GM12801 (cell line): ENCODE measurements around the gene CLRN1.

ENCODE experiments used
- TF ChIP-seq, protein P1 (sequence below): IDR thresholded peaks from one replicate; pipeline ENCODE4 v1.5.1; 2011; ENCODE audit warnings: control low read depth; ENCODE audit not compliant: insufficient read length; ENCODE audit errors: extremely low read depth

The CLRN1 gene

DNA sequence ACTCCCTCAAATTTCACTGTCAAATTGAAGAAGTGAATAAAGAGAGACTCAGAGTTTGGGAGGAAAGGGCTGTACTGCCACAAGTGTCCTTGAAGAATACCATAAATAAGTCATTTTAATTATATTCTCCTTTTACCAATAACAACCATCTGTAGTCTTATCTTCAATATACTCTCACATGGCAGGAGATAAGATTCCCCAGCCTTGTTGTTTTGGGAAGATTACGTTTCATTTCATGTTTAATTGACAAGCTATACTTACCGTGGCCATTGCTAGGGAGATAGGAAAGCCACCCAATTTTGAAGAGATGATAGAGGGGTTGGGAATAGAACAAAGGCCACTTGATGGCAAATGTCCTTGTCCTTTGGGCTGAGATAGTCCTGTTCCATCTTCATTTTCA lies 69.5 kb downstream of the CLRN1 start:
- TF ChIP-seq, protein P1, sequence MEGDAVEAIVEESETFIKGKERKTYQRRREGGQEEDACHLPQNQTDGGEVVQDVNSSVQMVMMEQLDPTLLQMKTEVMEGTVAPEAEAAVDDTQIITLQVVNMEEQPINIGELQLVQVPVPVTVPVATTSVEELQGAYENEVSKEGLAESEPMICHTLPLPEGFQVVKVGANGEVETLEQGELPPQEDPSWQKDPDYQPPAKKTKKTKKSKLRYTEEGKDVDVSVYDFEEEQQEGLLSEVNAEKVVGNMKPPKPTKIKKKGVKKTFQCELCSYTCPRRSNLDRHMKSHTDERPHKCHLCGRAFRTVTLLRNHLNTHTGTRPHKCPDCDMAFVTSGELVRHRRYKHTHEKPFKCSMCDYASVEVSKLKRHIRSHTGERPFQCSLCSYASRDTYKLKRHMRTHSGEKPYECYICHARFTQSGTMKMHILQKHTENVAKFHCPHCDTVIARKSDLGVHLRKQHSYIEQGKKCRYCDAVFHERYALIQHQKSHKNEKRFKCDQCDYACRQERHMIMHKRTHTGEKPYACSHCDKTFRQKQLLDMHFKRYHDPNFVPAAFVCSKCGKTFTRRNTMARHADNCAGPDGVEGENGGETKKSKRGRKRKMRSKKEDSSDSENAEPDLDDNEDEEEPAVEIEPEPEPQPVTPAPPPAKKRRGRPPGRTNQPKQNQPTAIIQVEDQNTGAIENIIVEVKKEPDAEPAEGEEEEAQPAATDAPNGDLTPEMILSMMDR: no peak

DNA sequence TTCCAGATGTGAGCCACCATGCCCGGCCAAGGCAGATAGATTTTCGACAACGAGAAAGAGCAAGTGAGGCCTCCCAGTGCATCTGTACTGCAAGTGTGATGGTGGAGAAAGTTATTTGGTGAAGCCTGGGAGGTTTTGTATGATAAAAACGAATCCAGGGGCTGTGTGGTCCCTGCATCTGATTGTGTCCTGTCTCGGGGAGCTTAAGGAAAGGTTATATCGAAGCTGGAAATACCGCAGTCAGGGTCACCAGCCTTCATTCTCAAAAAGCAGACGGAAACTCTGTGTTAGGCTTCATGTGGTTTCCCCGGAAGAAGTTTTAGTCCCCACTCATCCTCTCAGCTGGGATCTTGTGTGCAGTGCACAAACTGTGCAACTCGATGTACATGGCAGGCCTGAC lies 70.7 kb downstream of the CLRN1 start:
- TF ChIP-seq, protein P1: no peak

DNA sequence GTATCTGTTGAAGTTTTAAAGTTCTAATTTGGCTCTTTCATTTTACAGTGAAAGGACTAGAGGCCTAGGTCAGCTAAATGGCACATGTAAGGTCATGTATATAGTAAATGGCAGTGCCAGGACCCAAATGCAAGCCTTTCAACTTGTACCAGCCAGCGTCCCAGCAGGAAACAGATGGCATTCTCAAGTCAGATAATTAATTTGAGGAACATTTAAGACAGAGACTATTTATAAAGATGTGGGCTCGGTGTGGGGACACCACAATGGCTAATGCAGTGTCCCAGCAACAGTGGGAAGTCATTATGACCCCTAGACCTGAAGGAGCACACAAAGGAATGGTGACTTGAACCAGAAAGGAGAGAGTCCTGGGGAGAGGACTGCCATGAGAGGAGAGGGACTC lies 73.4 kb downstream of the CLRN1 start:
- TF ChIP-seq, protein P1: no peak

DNA sequence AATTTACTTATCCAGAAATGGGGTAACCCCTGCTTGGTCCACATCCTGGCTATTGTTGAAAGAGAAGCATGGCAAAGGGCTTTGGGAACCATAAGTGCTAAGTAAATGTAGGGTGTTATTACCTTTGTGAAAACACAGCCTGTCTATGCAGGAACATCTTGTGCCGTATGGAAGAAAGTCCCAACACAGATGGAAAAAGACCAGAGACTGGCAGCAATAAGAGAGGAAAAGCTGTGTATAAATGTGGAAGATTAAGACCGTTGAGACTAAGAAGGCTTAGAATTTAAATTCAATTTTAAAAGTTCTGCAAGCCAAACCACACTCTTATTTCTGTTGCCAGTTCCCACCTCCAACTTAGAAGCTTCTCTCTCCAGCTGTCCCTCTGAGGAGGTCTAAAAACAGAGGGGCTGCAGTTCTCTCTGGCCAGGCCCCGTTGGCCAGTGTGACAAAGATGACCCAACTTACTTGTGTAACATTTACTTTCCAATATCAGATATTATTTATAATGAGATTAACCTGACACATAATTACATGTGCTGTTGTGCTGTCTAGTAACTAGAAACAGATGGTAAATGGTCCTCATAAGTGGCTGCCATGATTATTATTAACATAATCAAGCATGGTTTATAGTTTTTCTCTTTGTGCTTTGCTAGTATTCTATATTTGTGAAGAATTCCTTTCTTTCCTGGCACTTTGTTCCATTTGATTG lies 74.3 kb downstream of the CLRN1 start:
- TF ChIP-seq, protein P1: no peak

DNA sequence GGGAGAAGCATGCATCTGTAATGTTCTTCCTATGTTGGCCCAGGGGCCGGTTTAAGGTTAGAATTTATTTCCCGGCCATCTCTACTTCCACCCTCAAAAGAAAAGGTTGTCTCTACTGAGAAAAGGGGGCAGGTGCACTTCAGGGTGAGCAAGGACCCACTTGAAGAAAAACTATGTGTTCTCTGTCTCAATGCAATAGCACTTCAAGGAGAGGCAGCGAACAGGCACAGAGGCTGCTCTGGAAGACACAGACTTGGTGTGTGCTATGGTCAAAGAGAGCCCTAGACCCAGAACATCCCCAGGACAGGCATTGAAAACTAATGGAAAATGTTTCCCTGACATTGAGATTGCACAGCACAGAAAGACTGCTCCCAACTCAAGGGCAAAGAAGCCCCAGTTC lies 74.9 kb downstream of the CLRN1 start:
- TF ChIP-seq, protein P1: no peak

DNA sequence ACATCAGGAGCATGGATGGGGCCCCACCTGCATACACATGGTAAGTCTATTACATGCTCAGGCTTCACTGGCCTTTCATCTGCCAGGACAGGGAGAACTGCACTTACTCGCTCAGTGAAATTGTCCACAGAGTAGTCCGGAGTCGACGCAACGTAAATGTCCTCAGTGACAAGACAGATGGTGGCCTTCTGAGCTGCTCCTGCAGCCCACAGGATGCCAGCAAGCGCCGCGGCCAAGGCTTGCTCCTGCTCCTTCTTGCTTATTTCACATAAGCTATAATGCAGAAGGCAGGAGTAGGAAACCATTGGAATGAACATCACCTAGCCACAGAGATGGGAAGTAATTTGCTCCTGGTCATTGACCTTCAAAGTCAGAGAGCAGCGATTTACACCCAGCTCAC lies 81.7 kb downstream of the CLRN1 start:
- TF ChIP-seq, protein P1: no peak

DNA sequence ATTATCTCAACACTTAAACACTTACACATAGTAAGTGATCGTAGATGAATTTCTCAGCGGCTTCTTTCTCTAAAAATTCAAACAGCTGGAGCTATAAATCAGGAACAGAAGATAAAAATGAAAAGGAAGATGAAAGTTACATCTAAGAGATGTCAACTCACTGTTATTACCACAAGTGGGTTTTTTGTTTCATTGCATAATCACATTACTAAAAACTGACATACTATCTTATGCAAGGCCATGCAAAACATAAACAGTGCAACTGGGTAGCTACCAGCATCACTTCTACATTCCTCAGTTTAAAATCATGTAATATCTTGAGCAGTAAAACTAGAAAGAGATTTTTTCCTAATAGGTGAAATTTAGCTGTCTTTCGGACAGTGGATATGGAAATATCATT lies 82.2 kb downstream of the CLRN1 start:
- TF ChIP-seq, protein P1: no peak
